ENCODE results near the gene ZDHHC9. TPM values are rescaled to one million over a fixed set of nuclear protein-coding genes. Genes with fewer than 3 reads are reported as not detected.

ZDHHC9 gene
- polyA plus RNA-seq, 1 of the 3 experiments (the other 2 are of a cell fraction): 8.1 TPM

GRCh38 chrX:129798456-129798855, 45.2 kb downstream of the ZDHHC9 start (continued):
- TF ChIP-seq CHD2 (IDR thresholded peaks at IDR 0.05; ENCODE audit: low read length, partially characterized antibody) (no peak), RCOR1 (IDR thresholded peaks at IDR 0.05; ENCODE audit: low read length) (no peak)

GRCh38 chrX:129797251-129797906, 46.3 kb downstream of the ZDHHC9 start:
- no peak for DNase-seq
- ChIA-PET POLR2A (no interaction called here), CTCF (no interaction called here)
- Histone ChIP-seq H3K36me3 (replicated peaks in 1 of 2; ENCODE audit: control insufficient read depth in 1 of 2, insufficient read depth in 2 of 2, low read length in 1 of 2) (peaks cover 0 to 4% of the 10 kb centered on the region in 2 experiments), H3K27me3 (ENCODE audit: insufficient read depth) (no peaks in the 10 kb centered on the region), H3K4me3 (ENCODE audit: low read depth in 2 of 2, low read length in 1 of 2) (no peak overlapping the region), H3K9ac (no peak overlapping the region), H3K27ac (ENCODE audit: low read depth in 2 of 2, low read length in 1 of 2) (no peak overlapping the region), H3K79me2 (ENCODE audit: insufficient read depth) (no peaks in the 10 kb centered on the region), H4K20me1 (ENCODE audit: insufficient read depth) (no peaks in the 10 kb centered on the region), H3F3A (replicated peaks; ENCODE audit: insufficient read depth) (no peaks in the 10 kb centered on the region), H3K4me1 (ENCODE audit: control insufficient read depth in 1 of 2, insufficient read depth in 2 of 2, low read depth in 1 of 2, low read length in 1 of 2) (no peaks in the 10 kb centered on the region), H2AFZ (ENCODE audit: low read depth) (no peak overlapping the region), H3K4me2 (no peak overlapping the region), H3K9me3 (no peaks in the 10 kb centered on the region), H3K9me2 (no peaks in the 10 kb centered on the region)
- 50% methylated on average over 3 of the region's 4 CpGs for WGBS (ENCODE audit: low lambda C conversion rate)
- no peak for TF ChIP-seq USF2 (IDR thresholded peaks at IDR 0.05; ENCODE audit: borderline replicate concordance, low read depth, low read length)
- TF ChIP-seq POLR2AphosphoS5 (IDR thresholded peaks at IDR 0.05; ENCODE audit: low read depth, low read length): no peak
- TF ChIP-seq RXRA (IDR thresholded peaks at IDR 0.05; ENCODE audit: borderline replicate concordance, low read depth): no peak
- no peak for TF ChIP-seq MXI1 (IDR thresholded peaks at IDR 0.05; ENCODE audit: low read depth, low read length)
- TF ChIP-seq REST (IDR thresholded peaks at IDR 0.05; ENCODE audit: low read depth, low read length): no peak
- no peak for TF ChIP-seq TAF1 (IDR thresholded peaks at IDR 0.05; ENCODE audit: borderline replicate concordance, low read depth, low read length)
- no peak for TF ChIP-seq RCOR1 (IDR thresholded peaks at IDR 0.05; ENCODE audit: low read length)
- no peak for TF ChIP-seq RFX5 (IDR thresholded peaks at IDR 0.05; ENCODE audit: low read length)
- TF ChIP-seq IRF3 (IDR thresholded peaks at IDR 0.05; ENCODE audit: low read depth, low read length): no peak
- TF ChIP-seq SMC3 (IDR thresholded peaks at IDR 0.05; ENCODE audit: low read depth, low read length): no peak
- TF ChIP-seq RAD21 (IDR thresholded peaks at IDR 0.05; ENCODE audit: low read length): no peak
- no peak for TF ChIP-seq FOXM1 (IDR thresholded peaks at IDR 0.05; ENCODE audit: low read depth)
- TF ChIP-seq NFIC (IDR thresholded peaks at IDR 0.05; ENCODE audit: borderline replicate concordance): no peak
- no peak for TF ChIP-seq GABPA (IDR thresholded peaks at IDR 0.05; ENCODE audit: low read depth)
- no peak for TF ChIP-seq EP300 (IDR thresholded peaks at IDR 0.05; ENCODE audit: borderline replicate concordance in 1 of 2, low read depth in 1 of 2, low read length in 1 of 2)
